HepG2 (cell line): ENCODE data around the gene RXRG. TPM values are rescaled to one million over a fixed set of nuclear protein-coding genes. Genes with fewer than 3 reads are reported as not detected.

Experiments used
- ARNTL ChIP-seq: sonication (generic); formaldehyde crosslinking; IDR thresholded peaks from 2 replicates; pipeline ENCODE4 v1.4.0; 2020; ENCODE audit warnings: mild to moderate bottlenecking, missing genetic modification reagents
- CCDC6 ChIP-seq: sonication (generic); formaldehyde crosslinking; IDR thresholded peaks from 2 replicates; pipeline ENCODE4 v1.8.1; 2022; ENCODE audit warnings: mild to moderate bottlenecking, missing genetic modification reagents, moderate library complexity
- EZH2 ChIP-seq: conservative IDR thresholded peaks from 2 replicates; pipeline ENCODE4 v1.6.1; 2012; ENCODE audit warnings: mild to moderate bottlenecking, low read depth, low read length, moderate library complexity
- FOSL2 ChIP-seq: sonication (generic); formaldehyde crosslinking; IDR thresholded peaks from 2 replicates; pipeline ENCODE4 v1.4.0; 2020; ENCODE audit warnings: missing genetic modification reagents
- GTF3A ChIP-seq: sonication (generic); formaldehyde crosslinking; conservative IDR thresholded peaks from 2 replicates; pipeline ENCODE4 v1.4.0; 2020; ENCODE audit warnings: mild to moderate bottlenecking, missing genetic modification reagents
- HDAC6 ChIP-seq: fragments of 200-600 bp; sonication (generic); IDR thresholded peaks from 2 replicates; pipeline ENCODE4 v1.7.0; 2017; ENCODE audit warnings: mild to moderate bottlenecking, antibody characterized with exemption, low read length, low read depth
- ISX ChIP-seq: sonication (generic); formaldehyde crosslinking; conservative IDR thresholded peaks from 2 replicates; pipeline ENCODE4 v1.5.0; 2020; ENCODE audit warnings: missing genetic modification reagents
- KDM2A ChIP-seq: sonication (generic); formaldehyde crosslinking; IDR thresholded peaks from 2 replicates; pipeline ENCODE4 v1.4.0; 2020; ENCODE audit warnings: low read depth, missing genetic modification reagents, borderline replicate concordance
- ONECUT2 ChIP-seq: sonication (generic); formaldehyde crosslinking; IDR thresholded peaks from 2 replicates; pipeline ENCODE4 v1.4.0; 2020; ENCODE audit warnings: missing genetic modification reagents
- PPARG ChIP-seq: conservative IDR thresholded peaks from 2 replicates; pipeline ENCODE4 v1.6.1; 2016; ENCODE audit warnings: missing biosample characterization, missing genetic modification reagents
- SNAPC2 ChIP-seq: sonication (generic); formaldehyde crosslinking; IDR thresholded peaks from 2 replicates; pipeline ENCODE4 v1.8.1; 2022; ENCODE audit warnings: mild to moderate bottlenecking, missing genetic modification reagents
- SOX13 ChIP-seq, 3 experiments: fragments of 450-650 bp in 1 of 3; sonication (generic) in 1 of 3; formaldehyde crosslinking in 1 of 3; IDR thresholded peaks in 2 of 3; conservative IDR thresholded peaks in 1 of 3; 2 replicates each; pipeline versions ENCODE4 v1.5.0 to v1.6.1; 2016 to 2020; ENCODE audit warnings: antibody characterized with exemption in 1 of 3, mild to moderate bottlenecking in 1 of 3, missing compliant biosample characterization in 1 of 3, missing genetic modification reagents in 1 of 3, moderate library complexity in 1 of 3
- SOX6 ChIP-seq, 2 experiments: fragments of 450-650 bp in 1 of 2; sonication (generic) in 1 of 2; formaldehyde crosslinking in 1 of 2; IDR thresholded peaks; 2 replicates each; pipeline versions ENCODE4 v1.4.0 to v1.6.1; 2017 to 2020; ENCODE audit warnings: antibody characterized with exemption in 1 of 2, mild to moderate bottlenecking in 1 of 2, missing genetic modification reagents in 1 of 2
- ZNF256 ChIP-seq: sonication (generic); formaldehyde crosslinking; conservative IDR thresholded peaks from 2 replicates; pipeline ENCODE4 v1.4.0; 2020; ENCODE audit warnings: missing genetic modification reagents
- ZNF564 ChIP-seq: sonication (generic); formaldehyde crosslinking; IDR thresholded peaks from 2 replicates; pipeline ENCODE4 v1.8.1; 2023; ENCODE audit warnings: mild to moderate bottlenecking, missing genetic modification reagents
- ZNF761 ChIP-seq: sonication (generic); formaldehyde crosslinking; conservative IDR thresholded peaks from 2 replicates; pipeline ENCODE4 v1.4.0; 2020; ENCODE audit warnings: mild to moderate bottlenecking, missing genetic modification reagents
- ZNF772 ChIP-seq: sonication (generic); formaldehyde crosslinking; IDR thresholded peaks from 2 replicates; pipeline ENCODE4 v1.5.0; 2020; ENCODE audit warnings: mild to moderate bottlenecking, missing genetic modification reagents
- ZNF773 ChIP-seq: sonication (generic); formaldehyde crosslinking; IDR thresholded peaks from 2 replicates; pipeline ENCODE4 v1.4.0; 2020; ENCODE audit warnings: missing genetic modification reagents, borderline replicate concordance
- polyA plus RNA-seq, 8 experiments: library from polyadenylated mRNA; depleted of rRNA in 3 of 8; stranded (reverse) in 7 of 8; unstranded in 1 of 8; fragments of >200 nt; fragmentation: Illumina TruSeq in 4 of 8; extraction: Trizol in 4 of 8; gene quantifications; 2 replicates each; pipeline versions ENCODE4 v1.2.1 to v1.2.3, GENCODE V29; 2011 to 2016; ENCODE audit warnings: low read depth in 4 of 8, missing spikeins in 1 of 8, mixed read lengths in 1 of 8; ENCODE audit not compliant: insufficient read depth in 1 of 8
- total RNA-seq, 5 experiments: library from RNA; depleted of rRNA; stranded (reverse); fragments of >200 nt; fragmentation: Illumina TruSeq; extraction: Trizol; gene quantifications; 2 replicates each; pipeline ENCODE4 v1.2.3, GENCODE V29; 2016; ENCODE audit warnings: low read depth in 1 of 5
- TF ChIP-seq, protein P1 (sequence below): sonication (generic); formaldehyde crosslinking; IDR thresholded peaks from 2 replicates; pipeline ENCODE4 v1.4.0; 2020; ENCODE audit warnings: missing genetic modification reagents
- TF ChIP-seq, protein P2 (sequence below): IDR thresholded peaks from 2 replicates; pipeline ENCODE4 v1.6.1; 2012; ENCODE audit warnings: low read depth, low read length, improper control_type of control experiment
- TF ChIP-seq, protein P3 (sequence below): sonication (generic); formaldehyde crosslinking; conservative IDR thresholded peaks from 2 replicates; pipeline ENCODE4 v1.5.0; 2020; ENCODE audit warnings: missing genetic modification reagents
- TF ChIP-seq, protein P4 (sequence below): sonication (generic); formaldehyde crosslinking; IDR thresholded peaks from 2 replicates; pipeline ENCODE4 v1.4.0; 2020; ENCODE audit warnings: missing genetic modification reagents

RXRG gene
- total and polyA plus RNA-seq, 2 of the 13 experiments (the other 11 are each of a cell fraction or from before 2014, with no cell fraction given), result not detected

DNA sequence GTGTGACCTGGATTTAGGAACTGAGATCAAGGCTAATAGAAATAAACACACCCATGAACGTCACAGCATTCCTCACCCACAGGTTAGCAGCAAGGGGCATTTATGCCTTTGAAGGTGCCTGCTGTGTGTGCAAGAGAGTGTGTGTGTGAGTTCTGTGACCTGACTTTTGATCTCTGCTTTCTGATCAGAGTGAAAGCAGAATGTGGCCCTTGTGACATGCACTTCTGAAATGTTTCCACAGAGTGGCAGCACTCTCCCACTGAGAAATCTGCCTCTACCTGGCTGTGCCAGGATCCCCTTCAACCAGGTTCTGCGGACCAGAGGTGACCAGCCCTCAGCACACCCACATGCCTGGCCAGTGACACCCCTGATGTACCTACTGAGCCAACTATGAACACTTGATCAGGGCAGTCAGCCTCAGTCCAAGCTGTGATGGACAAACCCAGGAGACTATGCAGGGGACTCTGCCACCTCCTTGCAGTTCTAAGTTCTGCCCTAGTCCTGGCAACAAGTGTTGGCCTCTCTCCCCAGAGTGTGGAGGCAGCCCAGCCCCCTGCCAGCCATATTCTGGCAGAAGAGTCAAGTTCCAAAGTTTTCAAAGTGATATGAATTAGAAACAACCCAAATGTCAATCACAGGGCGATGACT lies 41.0 kb downstream of the RXRG start (continued):
- no peak for TF ChIP-seq HDAC6
- 0 out of 2 replicates have a peak, but pooled peaks have one; percentile 10 for TF ChIP-seq FOSL2 (CRISPR knock-in tag)
- no peak for TF ChIP-seq ZNF564 (CRISPR knock-in tag)
- TF ChIP-seq GTF3A, result no peak
- no peak for TF ChIP-seq SOX6 (IDR thresholded peaks at IDR 0.05)
- TF ChIP-seq SOX6 (CRISPR knock-in tag; IDR thresholded peaks at IDR 0.05), result peak; percentile 28; the same call in 1 of the 2 replicates
- no peak for TF ChIP-seq ZNF761 (CRISPR knock-in tag)
- no peak for TF ChIP-seq ISX (CRISPR knock-in tag)
- TF ChIP-seq, protein P1, sequence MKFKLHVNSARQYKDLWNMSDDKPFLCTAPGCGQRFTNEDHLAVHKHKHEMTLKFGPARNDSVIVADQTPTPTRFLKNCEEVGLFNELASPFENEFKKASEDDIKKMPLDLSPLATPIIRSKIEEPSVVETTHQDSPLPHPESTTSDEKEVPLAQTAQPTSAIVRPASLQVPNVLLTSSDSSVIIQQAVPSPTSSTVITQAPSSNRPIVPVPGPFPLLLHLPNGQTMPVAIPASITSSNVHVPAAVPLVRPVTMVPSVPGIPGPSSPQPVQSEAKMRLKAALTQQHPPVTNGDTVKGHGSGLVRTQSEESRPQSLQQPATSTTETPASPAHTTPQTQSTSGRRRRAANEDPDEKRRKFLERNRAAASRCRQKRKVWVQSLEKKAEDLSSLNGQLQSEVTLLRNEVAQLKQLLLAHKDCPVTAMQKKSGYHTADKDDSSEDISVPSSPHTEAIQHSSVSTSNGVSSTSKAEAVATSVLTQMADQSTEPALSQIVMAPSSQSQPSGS (CRISPR knock-in tag), result no peak
- TF ChIP-seq PPARG (CRISPR knock-in tag), result no peak
- TF ChIP-seq ARNTL (CRISPR knock-in tag), result no peak
- no peak for TF ChIP-seq SOX13 (IDR thresholded peaks at IDR 0.05)
- no peak for TF ChIP-seq SOX13 (CRISPR knock-in tag; conservative IDR thresholded peaks at IDR 0.05 in 1 of 2, IDR thresholded peaks at IDR 0.05 in 1 of 2)
- TF ChIP-seq, protein P2, sequence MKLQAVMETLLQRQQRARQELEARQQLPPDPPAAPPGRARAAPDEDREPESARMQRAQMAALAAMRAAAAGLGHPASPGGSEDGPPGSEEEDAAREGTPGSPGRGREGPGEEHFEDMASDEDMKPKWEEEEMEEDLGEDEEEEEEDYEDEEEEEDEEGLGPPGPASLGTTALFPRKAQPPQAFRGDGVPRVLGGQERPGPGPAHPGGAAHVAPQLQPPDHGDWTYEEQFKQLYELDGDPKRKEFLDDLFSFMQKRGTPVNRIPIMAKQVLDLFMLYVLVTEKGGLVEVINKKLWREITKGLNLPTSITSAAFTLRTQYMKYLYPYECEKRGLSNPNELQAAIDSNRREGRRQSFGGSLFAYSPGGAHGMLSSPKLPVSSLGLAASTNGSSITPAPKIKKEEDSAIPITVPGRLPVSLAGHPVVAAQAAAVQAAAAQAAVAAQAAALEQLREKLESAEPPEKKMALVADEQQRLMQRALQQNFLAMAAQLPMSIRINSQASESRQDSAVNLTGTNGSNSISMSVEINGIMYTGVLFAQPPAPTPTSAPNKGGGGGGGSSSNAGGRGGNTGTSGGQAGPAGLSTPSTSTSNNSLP, result peak; percentile 59; the same call in 1 of the 2 replicates
- TF ChIP-seq ONECUT2, result no peak
- TF ChIP-seq CCDC6 (CRISPR knock-in tag), result no peak
- TF ChIP-seq, protein P3, sequence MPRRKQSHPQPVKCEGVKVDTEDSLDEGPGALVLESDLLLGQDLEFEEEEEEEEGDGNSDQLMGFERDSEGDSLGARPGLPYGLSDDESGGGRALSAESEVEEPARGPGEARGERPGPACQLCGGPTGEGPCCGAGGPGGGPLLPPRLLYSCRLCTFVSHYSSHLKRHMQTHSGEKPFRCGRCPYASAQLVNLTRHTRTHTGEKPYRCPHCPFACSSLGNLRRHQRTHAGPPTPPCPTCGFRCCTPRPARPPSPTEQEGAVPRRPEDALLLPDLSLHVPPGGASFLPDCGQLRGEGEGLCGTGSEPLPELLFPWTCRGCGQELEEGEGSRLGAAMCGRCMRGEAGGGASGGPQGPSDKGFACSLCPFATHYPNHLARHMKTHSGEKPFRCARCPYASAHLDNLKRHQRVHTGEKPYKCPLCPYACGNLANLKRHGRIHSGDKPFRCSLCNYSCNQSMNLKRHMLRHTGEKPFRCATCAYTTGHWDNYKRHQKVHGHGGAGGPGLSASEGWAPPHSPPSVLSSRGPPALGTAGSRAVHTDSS, result no peak
- TF ChIP-seq EZH2, result no peak
- no peak for TF ChIP-seq SNAPC2 (CRISPR knock-in tag)
- TF ChIP-seq, protein P4, sequence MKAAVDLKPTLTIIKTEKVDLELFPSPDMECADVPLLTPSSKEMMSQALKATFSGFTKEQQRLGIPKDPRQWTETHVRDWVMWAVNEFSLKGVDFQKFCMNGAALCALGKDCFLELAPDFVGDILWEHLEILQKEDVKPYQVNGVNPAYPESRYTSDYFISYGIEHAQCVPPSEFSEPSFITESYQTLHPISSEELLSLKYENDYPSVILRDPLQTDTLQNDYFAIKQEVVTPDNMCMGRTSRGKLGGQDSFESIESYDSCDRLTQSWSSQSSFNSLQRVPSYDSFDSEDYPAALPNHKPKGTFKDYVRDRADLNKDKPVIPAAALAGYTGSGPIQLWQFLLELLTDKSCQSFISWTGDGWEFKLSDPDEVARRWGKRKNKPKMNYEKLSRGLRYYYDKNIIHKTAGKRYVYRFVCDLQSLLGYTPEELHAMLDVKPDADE (CRISPR knock-in tag), result no peak
- TF ChIP-seq KDM2A (CRISPR knock-in tag), result peak; percentile 43; the same call in 1 of the 2 replicates
- no peak for TF ChIP-seq ZNF772
- TF ChIP-seq ZNF256 (CRISPR knock-in tag), result no peak
- TF ChIP-seq ZNF773 (CRISPR knock-in tag), result no peak
